GM13977 (cell line): ENCODE results near the gene PPM1B.
"Not testable (repeated sequence)": the region's sequence is repeated elsewhere in the genome, so short reads cannot be mapped to it uniquely, and the experiment has no call there.

Experiments
- DNase-seq: peaks from one replicate; pipeline ENCODE4 v3.0.0; 2012; ENCODE audit warnings: low spot score
- in situ Hi-C: fragments of 300-500 bp; cut with MboI; formaldehyde crosslinking; loops from one replicate; pipeline ENCODE4 v1.12.0; 2022; ENCODE audit warnings: low sequenced_read_pairs, low pct_unique_long_range_greater_than_20kb, mixed read lengths, inconsistent platforms; ENCODE audit not compliant: unreplicated experiment
- TF ChIP-seq, protein P1 (sequence below): IDR thresholded peaks from 2 replicates; pipeline ENCODE4 v1.5.1; 2012; ENCODE audit warnings: mild to moderate bottlenecking, control low read depth; ENCODE audit not compliant: insufficient read depth; ENCODE audit errors: extremely low read depth, missing control alignments

PPM1B gene

GRCh38 chr2:44254023-44254422 lies 85.3 kb downstream of the PPM1B start:
- no peak for DNase-seq
- TF ChIP-seq, protein P1, sequence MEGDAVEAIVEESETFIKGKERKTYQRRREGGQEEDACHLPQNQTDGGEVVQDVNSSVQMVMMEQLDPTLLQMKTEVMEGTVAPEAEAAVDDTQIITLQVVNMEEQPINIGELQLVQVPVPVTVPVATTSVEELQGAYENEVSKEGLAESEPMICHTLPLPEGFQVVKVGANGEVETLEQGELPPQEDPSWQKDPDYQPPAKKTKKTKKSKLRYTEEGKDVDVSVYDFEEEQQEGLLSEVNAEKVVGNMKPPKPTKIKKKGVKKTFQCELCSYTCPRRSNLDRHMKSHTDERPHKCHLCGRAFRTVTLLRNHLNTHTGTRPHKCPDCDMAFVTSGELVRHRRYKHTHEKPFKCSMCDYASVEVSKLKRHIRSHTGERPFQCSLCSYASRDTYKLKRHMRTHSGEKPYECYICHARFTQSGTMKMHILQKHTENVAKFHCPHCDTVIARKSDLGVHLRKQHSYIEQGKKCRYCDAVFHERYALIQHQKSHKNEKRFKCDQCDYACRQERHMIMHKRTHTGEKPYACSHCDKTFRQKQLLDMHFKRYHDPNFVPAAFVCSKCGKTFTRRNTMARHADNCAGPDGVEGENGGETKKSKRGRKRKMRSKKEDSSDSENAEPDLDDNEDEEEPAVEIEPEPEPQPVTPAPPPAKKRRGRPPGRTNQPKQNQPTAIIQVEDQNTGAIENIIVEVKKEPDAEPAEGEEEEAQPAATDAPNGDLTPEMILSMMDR, result no peak
- in situ Hi-C loops, result no loop called here

- DNase-seq, in situ Hi-C loops: not testable (repeated sequence)
Measured at GRCh38 chr2:44255704-44256103, 87.0 kb downstream of the PPM1B start.

- DNase-seq, in situ Hi-C loops: not testable (repeated sequence)
Measured at GRCh38 chr2:44257802-44258201, 89.1 kb downstream of the PPM1B start.

GRCh38 chr2:44267269-44267795 lies 98.7 kb downstream of the PPM1B start:
- no peak for DNase-seq
- in situ Hi-C loops, result no loop called here
- TF ChIP-seq, protein P1, result no peak

GRCh38 chr2:44267796-44268648 lies 99.3 kb downstream of the PPM1B start:
- no peak for DNase-seq
- in situ Hi-C loops, result no loop called here
- TF ChIP-seq, protein P1, result no peak

DNA sequence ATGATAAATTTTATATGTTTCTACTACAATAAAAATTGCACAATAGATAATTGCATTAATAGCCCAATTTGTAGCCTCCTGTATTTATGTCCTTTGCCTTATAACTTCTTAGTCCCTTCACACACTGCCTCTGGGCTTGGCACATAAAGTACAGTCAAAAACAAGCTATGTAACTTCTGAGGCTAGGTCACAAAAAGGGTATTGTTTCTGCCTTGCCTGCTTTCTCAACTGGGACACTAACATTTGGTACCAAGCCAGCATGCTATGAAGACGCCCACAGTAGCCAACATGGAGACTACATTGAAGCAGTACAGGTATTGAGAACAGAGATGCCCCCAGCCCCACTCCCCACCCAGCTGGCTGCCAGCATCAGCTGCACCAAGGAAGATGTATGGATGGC lies 101.2 kb downstream of the PPM1B start:
- TF ChIP-seq, protein P1, result no peak
- no peak for DNase-seq
- in situ Hi-C loops, result no loop called here

DNA sequence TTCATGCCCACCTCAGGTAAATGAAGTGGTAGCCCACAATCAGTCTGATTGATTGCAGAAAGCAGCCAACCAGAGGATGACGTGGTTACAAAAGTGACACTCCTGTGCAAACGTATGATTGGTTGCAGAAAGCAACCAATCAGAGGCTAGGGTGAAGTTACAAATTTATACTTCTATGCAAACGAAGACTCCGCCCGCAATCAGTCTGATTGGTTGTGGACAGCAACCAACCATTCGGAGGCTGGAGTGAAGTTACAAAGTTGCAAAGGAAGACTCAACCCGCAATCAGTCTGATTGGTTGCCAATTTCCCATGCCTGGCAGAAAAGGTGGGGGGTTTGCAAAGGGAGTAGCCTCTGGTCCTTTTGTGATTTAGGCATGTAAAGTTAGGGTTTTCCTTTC lies 102.6 kb downstream of the PPM1B start:
- in situ Hi-C loops, result no loop called here
- no peak for DNase-seq
- TF ChIP-seq, protein P1, result no peak
